Activated CD4-positive, alpha-beta T cell treated with anti-CD3 and anti-CD28 coated beads, Interleukin-2, amount 50 U/mL, for 4 hours (primary cell): ENCODE data around the gene IL17A.

Source experiments
- DNase-seq, 2 experiments: peaks; one replicate each; pipeline ENCODE4 v3.0.0-alpha.2; 2020

Gene IL17A

DNA sequence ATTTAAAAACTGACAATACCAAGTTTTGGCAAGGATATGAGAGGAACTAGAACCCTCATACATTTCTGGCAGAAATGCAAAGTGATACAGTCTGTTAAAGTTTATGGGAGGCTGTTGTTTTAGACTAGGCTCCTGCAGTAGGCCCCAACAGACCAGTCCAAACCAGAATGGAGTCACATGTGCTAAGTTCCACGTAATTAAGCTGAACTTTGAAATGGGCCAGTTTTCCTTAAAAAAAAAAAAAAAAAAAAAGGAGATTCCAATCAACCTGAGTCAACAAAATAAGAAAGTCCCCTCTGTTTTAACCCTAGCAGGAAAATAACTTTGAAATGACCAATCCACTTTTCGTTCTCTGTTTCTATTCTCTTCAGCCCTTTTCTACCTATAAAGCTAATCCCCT lies 31.6 kb downstream of the IL17A start:
- no peak for DNase-seq

DNA sequence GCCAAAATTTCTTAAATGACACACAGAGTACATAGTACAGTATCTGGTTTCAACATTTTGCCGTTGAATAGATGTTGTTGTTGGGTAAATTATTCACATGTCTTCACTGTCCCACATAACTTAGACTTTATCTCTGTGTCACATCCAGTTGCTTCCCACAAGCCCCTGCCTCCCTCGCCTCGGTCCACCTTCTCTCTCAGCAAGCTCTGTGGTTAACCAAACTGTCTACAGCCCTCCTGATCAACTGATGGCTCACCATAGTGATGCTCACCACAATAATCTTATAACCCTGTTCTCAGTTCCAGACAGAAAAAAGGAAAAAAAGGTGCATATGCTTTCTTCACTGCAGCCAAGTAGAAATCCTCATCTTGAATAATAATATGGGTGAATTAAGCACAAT lies 35.1 kb downstream of the IL17A start:
- no peak for DNase-seq

DNA sequence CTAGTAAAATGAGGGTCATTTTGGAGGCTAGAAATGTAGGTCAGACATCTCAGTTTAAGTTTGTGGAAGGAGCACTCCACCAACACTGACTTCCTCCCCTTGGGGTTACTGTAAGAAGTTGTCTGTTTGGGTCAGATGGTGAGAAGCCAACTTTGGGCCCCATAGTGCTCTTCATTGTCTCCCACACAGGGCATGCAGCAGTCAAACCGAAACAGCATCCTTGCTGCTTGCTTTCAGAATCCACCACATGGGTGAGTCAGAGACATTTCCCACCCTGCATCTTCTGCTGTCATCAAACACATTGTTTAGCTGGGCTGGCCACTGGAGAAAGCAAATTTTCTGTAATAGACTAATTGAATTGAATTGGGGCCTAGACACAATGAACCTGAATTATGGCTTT lies 41.3 kb downstream of the IL17A start:
- no peak for DNase-seq

DNA sequence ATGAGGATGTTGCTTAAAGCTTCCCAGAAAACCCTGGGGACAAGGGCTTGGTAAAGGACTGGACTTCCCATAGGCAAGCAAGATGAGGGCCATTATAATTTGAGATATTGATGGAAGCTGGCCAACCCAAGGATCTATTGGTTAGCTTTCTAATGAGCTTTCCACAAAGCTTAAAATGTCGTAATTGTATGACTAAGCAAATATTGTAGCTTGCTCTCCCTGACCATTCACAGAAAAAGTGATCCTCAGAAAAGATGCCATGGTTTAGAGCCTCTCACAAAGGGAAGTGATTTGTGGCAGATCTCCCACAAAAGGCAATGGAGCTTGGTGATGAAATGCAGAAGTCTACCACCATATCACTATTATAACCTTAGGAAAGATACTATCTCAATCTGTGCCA lies 44.5 kb downstream of the IL17A start:
- no peak for DNase-seq

DNA sequence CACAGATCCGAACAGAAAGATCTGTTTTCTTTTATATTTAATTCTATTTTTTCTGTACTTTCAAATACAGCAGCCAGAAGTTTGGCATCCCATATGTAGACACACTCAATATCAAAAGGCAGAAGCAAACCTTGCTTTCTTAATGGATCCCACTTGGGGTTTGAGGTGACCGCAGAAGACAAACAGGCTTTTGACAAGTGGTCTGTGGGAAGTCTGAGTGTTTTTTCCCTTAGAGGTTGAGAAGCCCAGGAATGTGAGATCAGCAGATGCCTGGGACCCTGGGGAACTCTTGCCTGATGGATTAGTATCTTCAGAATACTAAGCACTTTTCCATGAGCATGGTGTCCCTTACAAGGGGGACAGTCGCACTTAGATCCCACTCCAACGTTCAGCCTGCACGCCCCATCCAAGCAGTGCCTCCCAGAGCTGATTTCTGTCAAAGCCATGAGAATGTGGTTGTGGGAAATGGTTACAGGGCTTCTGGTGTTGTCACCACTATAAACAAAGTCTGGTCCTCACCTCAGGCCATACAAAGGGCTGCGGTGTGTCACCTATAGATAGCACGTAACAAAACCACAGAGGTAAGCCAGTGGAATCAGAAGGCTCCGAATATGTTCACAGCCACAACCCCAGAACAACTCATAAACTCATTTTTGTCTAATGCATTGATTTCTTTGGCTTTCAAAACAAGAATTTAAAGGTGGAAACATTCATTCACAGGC lies 45.4 kb downstream of the IL17A start:
- DNase-seq = no peak

DNA sequence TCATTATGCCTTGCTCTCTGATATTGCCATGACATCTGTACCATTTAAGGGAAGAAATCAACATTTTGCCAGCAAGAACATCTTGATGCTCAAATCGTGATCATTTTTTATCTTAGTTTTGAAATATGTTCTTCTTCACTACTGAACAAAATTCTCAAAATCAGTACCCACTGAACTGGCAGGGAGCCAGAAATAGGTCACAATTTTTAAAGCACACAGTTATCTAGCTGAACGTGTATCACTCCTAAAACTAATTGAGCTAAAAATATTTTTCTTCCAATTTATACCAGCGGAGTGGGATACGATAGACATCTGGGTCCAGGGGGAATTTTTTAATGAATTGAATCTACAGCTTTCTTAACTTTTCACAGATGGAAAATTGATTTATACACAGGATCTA lies 46.8 kb downstream of the IL17A start:
- no peak for DNase-seq

DNA sequence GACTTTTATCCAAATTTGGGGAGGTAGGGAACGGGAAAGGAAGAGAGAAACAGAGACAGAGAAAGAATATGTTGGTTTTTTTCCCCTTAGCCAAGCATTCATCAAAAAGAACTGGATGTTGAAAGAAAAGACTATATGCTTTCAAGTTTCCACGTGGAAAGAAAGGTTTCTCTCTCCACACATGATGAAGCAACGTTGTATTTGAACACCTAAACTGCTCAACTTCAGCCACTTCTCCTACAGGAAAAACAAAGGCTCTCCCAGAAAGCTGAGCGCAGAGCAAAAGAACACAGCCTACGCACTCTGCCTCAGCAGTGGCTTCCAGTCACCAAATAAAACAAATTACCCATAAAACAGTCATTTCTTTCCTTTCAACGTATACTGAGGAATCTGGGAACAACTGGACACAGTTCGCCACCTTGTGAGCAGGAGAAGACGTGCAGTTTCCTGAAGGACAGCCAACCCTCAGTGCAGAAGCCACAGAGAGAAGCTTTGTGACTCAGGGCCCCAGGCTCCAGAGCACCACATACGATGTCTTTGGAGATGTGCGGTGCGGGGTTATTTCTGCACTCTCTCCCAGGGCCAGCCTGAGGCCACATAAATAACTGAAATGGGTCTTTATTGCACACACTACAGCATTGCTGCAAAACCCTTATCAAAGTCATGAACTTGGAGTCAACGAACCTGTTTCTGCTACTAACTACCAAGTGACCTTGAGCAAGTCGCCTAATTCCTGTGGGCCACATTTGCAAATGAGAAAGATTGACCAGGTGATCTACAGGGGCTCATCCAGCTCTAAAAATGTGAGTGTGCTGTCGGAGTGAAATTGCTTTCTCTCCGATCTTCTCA lies 48.0 kb downstream of the IL17A start:
- DNase-seq = no peak
